H9 (cell line): ENCODE measurements around the gene SLC25A11. TPM values are rescaled to one million over a fixed set of nuclear protein-coding genes. Genes with fewer than 3 reads are reported as not detected.

Experiments used
- DNase-seq: peaks from one replicate; pipeline ENCODE4 v3.0.0-alpha.2; 2017
- H2AFZ ChIP-seq: one replicate; pipeline ENCODE4 v1.6.1; 2013; ENCODE audit warnings: mild to moderate bottlenecking, low read length, control low read depth, moderate library complexity
- H2AK5ac ChIP-seq: 2 replicates; pipeline ENCODE4 v1.6.1; 2013; ENCODE audit warnings: low read length, control low read depth, mixed read lengths; ENCODE audit not compliant: insufficient read length
- H2BK120ac ChIP-seq: one replicate; pipeline ENCODE4 v1.6.1; 2013; ENCODE audit warnings: low read depth, mild to moderate bottlenecking, low read length, control low read depth, inconsistent platforms; ENCODE audit not compliant: poor library complexity, severe bottlenecking
- H2BK12ac ChIP-seq: 2 replicates; pipeline ENCODE4 v1.6.1; 2013; ENCODE audit warnings: low read length, control low read depth, mixed read lengths, low read depth; ENCODE audit not compliant: insufficient read length
- H2BK15ac ChIP-seq: 2 replicates; pipeline ENCODE4 v1.6.1; 2013; ENCODE audit warnings: low read depth, low read length, control low read depth
- H2BK20ac ChIP-seq: one replicate; pipeline ENCODE4 v1.6.1; 2013; ENCODE audit warnings: low read depth, mild to moderate bottlenecking, low read length, control low read depth, inconsistent platforms; ENCODE audit not compliant: poor library complexity, severe bottlenecking
- H2BK5ac ChIP-seq: 2 replicates; pipeline ENCODE4 v1.6.1; 2013; ENCODE audit warnings: low read length, control low read depth, mixed read lengths; ENCODE audit not compliant: insufficient read length
- H3K14ac ChIP-seq: 2 replicates; pipeline ENCODE4 v1.6.1; 2013; ENCODE audit warnings: low read length, control low read depth; ENCODE audit not compliant: insufficient read depth
- H3K18ac ChIP-seq: 2 replicates; pipeline ENCODE4 v1.6.1; 2013; ENCODE audit warnings: low read depth, mild to moderate bottlenecking, mixed read lengths, low read length, control low read depth; ENCODE audit not compliant: insufficient read length
- H3K23ac ChIP-seq: 2 replicates; pipeline ENCODE4 v1.6.1; 2013; ENCODE audit warnings: low read length, control low read depth, mixed read lengths, low read depth; ENCODE audit not compliant: insufficient read length
- H3K23me2 ChIP-seq: 2 replicates; pipeline ENCODE4 v1.6.1; 2013; ENCODE audit warnings: low read depth, mild to moderate bottlenecking, mixed read lengths, low read length, control low read depth; ENCODE audit not compliant: insufficient read length, poor library complexity, severe bottlenecking
- H3K27ac ChIP-seq: 2 replicates; pipeline ENCODE4 v1.5.1; 2013; ENCODE audit warnings: low read length, control low read depth, mixed read lengths, low read depth; ENCODE audit not compliant: insufficient read length
- H3K27me3 ChIP-seq: 2 replicates; pipeline ENCODE4 v1.6.1; 2013; ENCODE audit warnings: low read length, control low read depth, inconsistent platforms; ENCODE audit not compliant: insufficient read depth
- H3K4ac ChIP-seq: 2 replicates; pipeline ENCODE4 v1.6.1; 2013; ENCODE audit warnings: low read depth, mild to moderate bottlenecking, control low read depth, inconsistent platforms, low read length, moderate library complexity
- H3K4me1 ChIP-seq: 2 replicates; pipeline ENCODE4 v1.6.1; 2013; ENCODE audit warnings: low read length, control low read depth, inconsistent platforms; ENCODE audit not compliant: insufficient read depth
- H3K4me2 ChIP-seq: 2 replicates; pipeline ENCODE4 v1.6.1; 2013; ENCODE audit warnings: low read length, control low read depth, mixed read lengths; ENCODE audit not compliant: insufficient read length, insufficient read depth
- H3K56ac ChIP-seq: 2 replicates; pipeline ENCODE4 v1.6.1; 2013; ENCODE audit warnings: low read depth, mild to moderate bottlenecking, mixed read lengths, low read length, control low read depth; ENCODE audit not compliant: insufficient read length
- H3K79me1 ChIP-seq: 2 replicates; pipeline ENCODE4 v1.6.1; 2013; ENCODE audit warnings: low read depth, mild to moderate bottlenecking, moderate library complexity, low read length, control low read depth, inconsistent platforms; ENCODE audit not compliant: insufficient read depth, poor library complexity, severe bottlenecking
- H3K79me2 ChIP-seq: 2 replicates; pipeline ENCODE4 v1.6.1; 2013; ENCODE audit warnings: low read length, control low read depth, inconsistent platforms; ENCODE audit not compliant: insufficient read depth
- H3K9ac ChIP-seq: 2 replicates; pipeline ENCODE4 v1.6.1; 2013; ENCODE audit warnings: low read length, control low read depth, mixed read lengths; ENCODE audit not compliant: insufficient read length; ENCODE audit errors: extremely low read depth
- H3K9me3 ChIP-seq: one replicate; pipeline ENCODE4 v1.6.1; 2013; ENCODE audit warnings: low read depth, low read length, inconsistent platforms; ENCODE audit not compliant: control insufficient read depth
- H3T11ph ChIP-seq: one replicate; pipeline ENCODE4 v1.6.1; 2013; ENCODE audit warnings: mild to moderate bottlenecking, low read length, control low read depth, inconsistent platforms
- H4K20me1 ChIP-seq: one replicate; pipeline ENCODE4 v1.6.1; 2013; ENCODE audit not compliant: control insufficient read depth, insufficient read length, insufficient read depth
- H4K5ac ChIP-seq: 2 replicates; pipeline ENCODE4 v1.6.1; 2013; ENCODE audit warnings: low read depth, mild to moderate bottlenecking, mixed read lengths, low read length, control low read depth; ENCODE audit not compliant: insufficient read length
- H4K8ac ChIP-seq: replicated peaks from 2 replicates; pipeline ENCODE4 v1.6.1; 2013; ENCODE audit warnings: low read length, control low read depth, mixed read lengths, low read depth; ENCODE audit not compliant: insufficient read length
- H4K91ac ChIP-seq: 2 replicates; pipeline ENCODE4 v1.6.1; 2013; ENCODE audit warnings: low read depth, mild to moderate bottlenecking, moderate library complexity, mixed read lengths, low read length, control low read depth; ENCODE audit not compliant: insufficient read length
- H3K27ac Mint-ChIP-seq, 3 experiments: 2 replicates in 2 of 3; 3 replicates in 1 of 3; pipeline ENCODE4 v1.8.0; 2020 to 2021; ENCODE audit warnings: mixed read lengths in 3 of 3, mild to moderate bottlenecking in 1 of 3, moderate library complexity in 1 of 3
- H3K27me3 Mint-ChIP-seq: 2 replicates; pipeline ENCODE4 v1.8.0; 2021; ENCODE audit warnings: low read depth, mild to moderate bottlenecking, moderate library complexity, mixed read lengths
- H3K36me3 Mint-ChIP-seq, 3 experiments: 2 replicates in 2 of 3; 3 replicates in 1 of 3; pipeline ENCODE4 v1.8.0; 2020 to 2021; ENCODE audit warnings: low read depth in 3 of 3, mixed read lengths in 3 of 3; ENCODE audit not compliant: insufficient read depth in 1 of 3
- H3K4me1 Mint-ChIP-seq, 2 experiments: 2 replicates each; pipeline ENCODE4 v1.8.0; 2020; ENCODE audit warnings: mixed read lengths in 2 of 2
- H3K4me3 Mint-ChIP-seq, 2 experiments: 2 replicates in 1 of 2; 3 replicates in 1 of 2; pipeline ENCODE4 v1.8.0; 2020 to 2021; ENCODE audit warnings: mild to moderate bottlenecking in 2 of 2, mixed read lengths in 2 of 2, moderate library complexity in 1 of 2
- H3K9me3 Mint-ChIP-seq, 2 experiments: 2 replicates in 1 of 2; 3 replicates in 1 of 2; pipeline ENCODE4 v1.8.0; 2020; ENCODE audit warnings: mild to moderate bottlenecking in 2 of 2, mixed read lengths in 2 of 2, moderate library complexity in 1 of 2
- WGBS: extraction: QIAGEN DNeasy Blood & Tissue Kit; methylation state at CpG from one replicate; pipeline ENCODE4 v1.1.7; 2013; ENCODE audit warnings: missing lambda C conversion rate, low lambda C conversion rate, mixed read lengths; ENCODE audit not compliant: insufficient read length; ENCODE audit errors: extremely low coverage; 5-methylcytosine and 5-hydroxymethylcytosine counted together
- total RNA-seq: library from RNA; stranded (reverse); gene quantifications from 2 replicates; pipeline ENCODE4 v1.2.1, GENCODE V29; 2021
- TF ChIP-seq, protein P1 (sequence below): fragments of 200-600 bp; sonication (generic); conservative IDR thresholded peaks from 3 replicates; pipeline ENCODE4 v1.8.0; 2021; ENCODE audit warnings: antibody characterized with exemption, mild to moderate bottlenecking

The SLC25A11 gene
- total RNA-seq, 1 experiment from 2014 or later: 74.9 TPM

DNA sequence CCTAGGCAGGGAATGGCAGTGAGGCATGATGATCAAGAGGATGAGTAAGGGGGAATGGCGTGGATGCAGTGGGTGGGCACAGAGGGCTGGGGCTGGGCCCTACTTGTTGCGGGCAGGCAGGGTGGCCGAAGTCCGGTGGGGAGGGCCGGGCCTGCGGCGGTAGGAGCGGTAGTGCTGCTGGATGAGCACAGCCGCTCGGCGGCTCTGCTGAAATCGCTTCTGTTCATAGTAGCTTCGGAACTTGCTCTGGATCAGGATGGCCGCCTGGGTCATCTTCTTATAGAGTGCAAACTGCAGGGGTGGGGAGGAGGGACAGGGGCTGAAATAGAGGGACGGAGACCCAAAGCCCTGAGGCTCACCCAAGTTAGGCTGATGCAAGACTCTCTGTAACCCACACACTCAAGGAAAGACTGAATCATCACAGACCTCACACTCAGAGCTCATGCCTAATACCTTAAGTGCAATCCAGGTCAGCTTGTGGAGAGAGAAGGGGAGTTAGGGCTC is 29.3 kb upstream of the SLC25A11 start:
- no peak overlapping the region for H3K4me3 Mint-ChIP-seq
- no CpG with 5 or more reads among the region's 15 CpGs for WGBS
- TF ChIP-seq, protein P1, sequence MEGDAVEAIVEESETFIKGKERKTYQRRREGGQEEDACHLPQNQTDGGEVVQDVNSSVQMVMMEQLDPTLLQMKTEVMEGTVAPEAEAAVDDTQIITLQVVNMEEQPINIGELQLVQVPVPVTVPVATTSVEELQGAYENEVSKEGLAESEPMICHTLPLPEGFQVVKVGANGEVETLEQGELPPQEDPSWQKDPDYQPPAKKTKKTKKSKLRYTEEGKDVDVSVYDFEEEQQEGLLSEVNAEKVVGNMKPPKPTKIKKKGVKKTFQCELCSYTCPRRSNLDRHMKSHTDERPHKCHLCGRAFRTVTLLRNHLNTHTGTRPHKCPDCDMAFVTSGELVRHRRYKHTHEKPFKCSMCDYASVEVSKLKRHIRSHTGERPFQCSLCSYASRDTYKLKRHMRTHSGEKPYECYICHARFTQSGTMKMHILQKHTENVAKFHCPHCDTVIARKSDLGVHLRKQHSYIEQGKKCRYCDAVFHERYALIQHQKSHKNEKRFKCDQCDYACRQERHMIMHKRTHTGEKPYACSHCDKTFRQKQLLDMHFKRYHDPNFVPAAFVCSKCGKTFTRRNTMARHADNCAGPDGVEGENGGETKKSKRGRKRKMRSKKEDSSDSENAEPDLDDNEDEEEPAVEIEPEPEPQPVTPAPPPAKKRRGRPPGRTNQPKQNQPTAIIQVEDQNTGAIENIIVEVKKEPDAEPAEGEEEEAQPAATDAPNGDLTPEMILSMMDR: no peak

More for the DNA sequence above, 29.3 kb upstream of the SLC25A11 start:
- Histone ChIP-seq H3K27me3 (no peaks in the 10 kb centered on the region; the same call in 1 of the 2 replicates), H2AFZ (no peak overlapping the region), H3K9me3 (no peaks in the 10 kb centered on the region), H3K9ac (peak overlapping the region; percentile 69), H3K56ac (no peak overlapping the region), H2BK12ac (no peak overlapping the region), H3K23me2 (peaks cover 23% of the 10 kb centered on the region), H3K79me1 (peaks cover 2% of the 10 kb centered on the region), H2BK15ac (no peak overlapping the region), H3T11ph (no peak overlapping the region), H3K23ac (no peak overlapping the region), H3K4me1 (peaks cover 10% of the 10 kb centered on the region; the same call in 1 of the 2 replicates), H2AK5ac (no peak overlapping the region), H3K4me2 (peak overlapping the region; percentile 77), H3K18ac (peak overlapping the region; percentile 46), H3K79me2 (peaks cover 2% of the 10 kb centered on the region; the same call in 1 of the 2 replicates), H3K27ac (no peak overlapping the region), H4K8ac (no peak overlapping the region), H4K20me1 (no peaks in the 10 kb centered on the region), H4K91ac (no peak overlapping the region), H3K14ac (peak overlapping the region; percentile 94; the same call in 1 of the 2 replicates), H3K4ac (no peak overlapping the region), H2BK120ac (no peak overlapping the region), H2BK5ac (no peak overlapping the region), H2BK20ac (no peak overlapping the region), H4K5ac (no peak overlapping the region)
- peak overlapping the region in 1 of 3 experiments; percentile 56; a peak in 5 of 7 replicates for H3K27ac Mint-ChIP-seq
- H3K4me1 Mint-ChIP-seq: peaks cover 36 to 38% of the 10 kb centered on the region in 2 experiments
- H3K9me3 Mint-ChIP-seq: peaks cover 5 to 21% of the 10 kb centered on the region in 2 experiments; a peak in 4 of 5 replicates
- H3K36me3 Mint-ChIP-seq: peaks cover 32 to 47% (median 47%) of the 10 kb centered on the region in 3 experiments
- peaks cover 14% of the 10 kb centered on the region for H3K27me3 Mint-ChIP-seq
- no peak for DNase-seq
